ENCODE results near the gene NOP14. TPM values are rescaled to one million over a fixed set of nuclear protein-coding genes. Genes with fewer than 3 reads are reported as not detected.

Gene NOP14
- total RNA-seq, 1 experiment from 2014 or later = 50.1 TPM

DNA sequence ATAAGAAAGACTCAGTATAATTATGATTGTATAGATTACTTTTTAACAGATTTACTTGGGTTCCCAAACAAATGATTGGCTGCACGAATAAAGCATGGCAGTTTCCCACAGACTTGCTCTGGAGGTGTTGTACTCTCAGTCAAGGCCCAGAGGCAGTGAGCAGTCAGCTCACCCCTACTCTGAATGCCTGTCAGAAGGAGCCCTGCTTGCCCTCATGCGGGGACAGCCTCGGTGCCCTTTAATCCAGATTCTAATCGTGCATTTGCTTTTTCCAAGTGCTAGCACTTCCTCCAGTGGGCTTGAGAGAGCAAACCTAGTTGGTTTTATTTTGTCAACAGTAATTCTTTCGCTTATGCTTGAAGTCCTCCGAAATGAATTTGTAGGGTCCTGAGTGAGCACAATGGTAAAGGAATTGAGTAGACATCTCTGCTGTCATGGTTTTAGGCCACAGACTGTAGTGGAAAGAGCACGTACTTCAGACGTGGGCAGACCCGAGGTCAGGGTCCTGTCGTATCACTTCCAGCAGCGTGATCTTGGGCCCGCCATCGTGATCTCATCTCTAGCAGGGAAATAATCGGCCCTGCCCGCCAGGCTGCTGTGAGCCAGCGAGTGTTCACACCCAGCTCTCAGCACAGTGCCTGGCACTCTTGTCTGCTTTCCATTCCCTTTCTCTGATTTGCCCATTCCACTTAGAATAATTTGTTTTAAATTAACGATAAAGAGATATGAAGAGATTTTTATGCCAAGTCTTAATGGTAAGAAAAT lies 48.4 kb upstream of the NOP14 start:
- Histone ChIP-seq H2BK120ac (ENCODE audit: low read depth, low read length, poor library complexity, severe bottlenecking) (no peak overlapping the region), H3K56ac (ENCODE audit: insufficient read length, low read depth, low read length) (no peak overlapping the region), H2BK12ac (ENCODE audit: insufficient read length, low read depth, low read length) (no peak overlapping the region), H3K14ac (ENCODE audit: insufficient read depth, low read length) (no peak overlapping the region), H3K4ac (ENCODE audit: low read depth, low read length) (no peak overlapping the region), H3K79me1 (ENCODE audit: insufficient read depth, low read depth, low read length, poor library complexity, severe bottlenecking) (no peaks in the 10 kb centered on the region), H2AFZ (ENCODE audit: low read length) (no peak overlapping the region), H3K9ac (ENCODE audit: extremely low read depth, insufficient read length, low read length) (no peak overlapping the region), H3K27ac (ENCODE audit: insufficient read length, low read depth, low read length) (no peak overlapping the region), H2BK5ac (ENCODE audit: insufficient read length, low read length) (no peak overlapping the region), H3K79me2 (ENCODE audit: insufficient read depth, low read length) (no peaks in the 10 kb centered on the region), H3K4me1 (ENCODE audit: insufficient read depth, low read length) (no peaks in the 10 kb centered on the region), H2BK20ac (ENCODE audit: low read depth, low read length, poor library complexity, severe bottlenecking) (no peak overlapping the region), H2AK5ac (ENCODE audit: insufficient read length, low read length) (no peak overlapping the region), H3K27me3 (ENCODE audit: insufficient read depth, low read length) (no peaks in the 10 kb centered on the region), H3K18ac (ENCODE audit: insufficient read length, low read depth, low read length) (no peak overlapping the region), H4K91ac (ENCODE audit: insufficient read length, low read depth, low read length) (no peak overlapping the region), H4K20me1 (ENCODE audit: control insufficient read depth, insufficient read depth, insufficient read length) (no peaks in the 10 kb centered on the region), H4K8ac (replicated peaks; ENCODE audit: insufficient read length, low read depth, low read length) (no peak overlapping the region), H3K23ac (ENCODE audit: insufficient read length, low read depth, low read length) (no peak overlapping the region), H4K5ac (ENCODE audit: insufficient read length, low read depth, low read length) (no peak overlapping the region), H2BK15ac (ENCODE audit: low read depth, low read length) (no peak overlapping the region), H3K23me2 (ENCODE audit: insufficient read length, low read depth, low read length, poor library complexity, severe bottlenecking) (no peaks in the 10 kb centered on the region), H3K4me2 (ENCODE audit: insufficient read depth, insufficient read length, low read length) (no peak overlapping the region), H3T11ph (ENCODE audit: low read length) (no peak overlapping the region), H3K9me3 (ENCODE audit: control insufficient read depth, low read depth, low read length) (no peaks in the 10 kb centered on the region)
- no peak for DNase-seq
- Mint-ChIP-seq H3K4me3 (no peak overlapping the region), H3K36me3 (ENCODE audit: insufficient read depth in 1 of 3, low read depth in 3 of 3) (no peaks in the 10 kb centered on the region), H3K27me3 (ENCODE audit: low read depth) (no peaks in the 10 kb centered on the region), H3K27ac (no peak overlapping the region; a peak in 1 of 7 replicates), H3K9me3 (no peaks in the 10 kb centered on the region), H3K4me1 (0 out of 4 replicates have a peak, but pooled peaks cover 0 to 2% of the 10 kb centered on the region in 2 experiments)
- 100% methylated on average over 1 of the region's 17 CpGs for WGBS (ENCODE audit: extremely low coverage, insufficient read length, low lambda C conversion rate)
- TF ChIP-seq, protein P1, sequence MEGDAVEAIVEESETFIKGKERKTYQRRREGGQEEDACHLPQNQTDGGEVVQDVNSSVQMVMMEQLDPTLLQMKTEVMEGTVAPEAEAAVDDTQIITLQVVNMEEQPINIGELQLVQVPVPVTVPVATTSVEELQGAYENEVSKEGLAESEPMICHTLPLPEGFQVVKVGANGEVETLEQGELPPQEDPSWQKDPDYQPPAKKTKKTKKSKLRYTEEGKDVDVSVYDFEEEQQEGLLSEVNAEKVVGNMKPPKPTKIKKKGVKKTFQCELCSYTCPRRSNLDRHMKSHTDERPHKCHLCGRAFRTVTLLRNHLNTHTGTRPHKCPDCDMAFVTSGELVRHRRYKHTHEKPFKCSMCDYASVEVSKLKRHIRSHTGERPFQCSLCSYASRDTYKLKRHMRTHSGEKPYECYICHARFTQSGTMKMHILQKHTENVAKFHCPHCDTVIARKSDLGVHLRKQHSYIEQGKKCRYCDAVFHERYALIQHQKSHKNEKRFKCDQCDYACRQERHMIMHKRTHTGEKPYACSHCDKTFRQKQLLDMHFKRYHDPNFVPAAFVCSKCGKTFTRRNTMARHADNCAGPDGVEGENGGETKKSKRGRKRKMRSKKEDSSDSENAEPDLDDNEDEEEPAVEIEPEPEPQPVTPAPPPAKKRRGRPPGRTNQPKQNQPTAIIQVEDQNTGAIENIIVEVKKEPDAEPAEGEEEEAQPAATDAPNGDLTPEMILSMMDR (conservative IDR thresholded peaks at IDR 0.05) = no peak

All from H9 (cell line).